Neural crest cell (in vitro differentiated cells): ENCODE results near the gene DNMT3B. TPM values are rescaled to one million over a fixed set of nuclear protein-coding genes. Genes with fewer than 3 reads are reported as not detected.

Source experiments
- DNase-seq: peaks from one replicate; pipeline ENCODE4 v3.0.0; 2021; ENCODE audit warnings: low read depth, mixed read lengths, low spot score
- H3K27ac Mint-ChIP-seq: one replicate; pipeline ENCODE4 v1.8.0; 2021; ENCODE audit warnings: mild to moderate bottlenecking, mixed read lengths; ENCODE audit not compliant: unreplicated experiment
- H3K27me3 Mint-ChIP-seq: 2 replicates; pipeline ENCODE4 v1.8.0; 2021; ENCODE audit warnings: low read depth, mild to moderate bottlenecking, mixed read lengths
- H3K36me3 Mint-ChIP-seq: 2 replicates; pipeline ENCODE4 v1.8.0; 2021; ENCODE audit warnings: low read depth, mild to moderate bottlenecking, mixed read lengths
- H3K4me1 Mint-ChIP-seq: 2 replicates; pipeline ENCODE4 v1.8.0; 2021; ENCODE audit warnings: mixed read lengths
- H3K4me3 Mint-ChIP-seq: one replicate; pipeline ENCODE4 v1.8.0; 2021; ENCODE audit warnings: mild to moderate bottlenecking, mixed read lengths
- H3K9me3 Mint-ChIP-seq: 2 replicates; pipeline ENCODE4 v1.8.0; 2021; ENCODE audit warnings: mixed read lengths
- CTCF ChIP-seq: fragments of 200-600 bp; sonication (generic); conservative IDR thresholded peaks from 2 replicates; pipeline ENCODE4 v1.5.0; 2021; ENCODE audit warnings: antibody characterized with exemption, mild to moderate bottlenecking
- total RNA-seq: library from RNA; stranded (reverse); gene quantifications from 2 replicates; pipeline ENCODE4 v1.2.1, GENCODE V29; 2021

The DNMT3B gene
- total RNA-seq, 1 donor from 2014 or later, result 57.3 TPM

GRCh38 chr20:32777177-32777956 is 15.2 kb downstream of the DNMT3B start:
- peaks cover 68% of the 10 kb centered on the region for H3K4me1 Mint-ChIP-seq
- peak overlapping the region; percentile 88 for H3K27ac Mint-ChIP-seq
- H3K27me3 Mint-ChIP-seq, result no peaks in the 10 kb centered on the region
- H3K4me3 Mint-ChIP-seq, result no peak overlapping the region
- H3K9me3 Mint-ChIP-seq, result no peaks in the 10 kb centered on the region
- H3K36me3 Mint-ChIP-seq, result peaks cover 9% of the 10 kb centered on the region
- TF ChIP-seq CTCF, result no peak
- DNase-seq, result no peak

DNA sequence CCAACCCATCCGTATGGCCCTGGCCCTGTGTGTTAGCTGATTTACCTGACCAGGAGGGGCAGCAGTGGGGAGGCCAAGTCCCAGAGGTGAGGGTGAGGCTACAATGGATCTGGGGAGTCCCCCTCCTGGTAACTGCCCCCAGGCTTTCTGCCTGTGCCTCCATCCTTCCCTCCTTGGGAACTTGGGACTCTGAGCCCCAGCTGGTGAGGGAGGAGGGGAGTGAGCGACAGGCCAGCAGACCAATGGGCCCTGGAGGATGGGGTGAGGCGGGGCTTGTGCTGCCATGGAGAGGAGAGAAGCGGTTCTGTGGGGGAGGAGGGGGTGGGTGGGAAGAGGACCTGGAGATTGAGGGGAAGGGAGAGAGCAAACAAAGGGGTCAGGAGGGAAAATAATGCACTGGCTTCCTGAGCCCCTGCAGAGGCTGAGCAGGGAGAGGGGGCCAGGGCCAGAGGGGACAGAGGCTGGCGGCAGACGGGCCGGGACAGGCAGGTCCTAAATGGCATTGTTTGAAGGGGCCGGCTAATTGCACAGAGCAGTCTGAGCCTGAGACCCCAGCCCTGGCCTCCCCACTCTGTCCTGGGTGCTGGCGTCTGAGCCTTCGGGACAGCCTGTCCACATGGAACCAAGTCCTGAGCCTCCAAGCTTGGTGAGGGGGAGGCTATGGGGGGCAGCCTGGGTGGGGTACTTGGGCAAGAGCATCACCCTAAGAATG is 17.5 kb downstream of the DNMT3B start:
- peak; percentile 98 for DNase-seq
- peaks cover 12% of the 10 kb centered on the region for H3K36me3 Mint-ChIP-seq
- H3K27ac Mint-ChIP-seq, result peak overlapping the region; percentile 92
- H3K4me3 Mint-ChIP-seq, result peak overlapping the region; percentile 83
- H3K4me1 Mint-ChIP-seq, result peaks cover 73% of the 10 kb centered on the region
- TF ChIP-seq CTCF, result no peak
- no peaks in the 10 kb centered on the region for H3K9me3 Mint-ChIP-seq
- H3K27me3 Mint-ChIP-seq, result no peaks in the 10 kb centered on the region

DNA sequence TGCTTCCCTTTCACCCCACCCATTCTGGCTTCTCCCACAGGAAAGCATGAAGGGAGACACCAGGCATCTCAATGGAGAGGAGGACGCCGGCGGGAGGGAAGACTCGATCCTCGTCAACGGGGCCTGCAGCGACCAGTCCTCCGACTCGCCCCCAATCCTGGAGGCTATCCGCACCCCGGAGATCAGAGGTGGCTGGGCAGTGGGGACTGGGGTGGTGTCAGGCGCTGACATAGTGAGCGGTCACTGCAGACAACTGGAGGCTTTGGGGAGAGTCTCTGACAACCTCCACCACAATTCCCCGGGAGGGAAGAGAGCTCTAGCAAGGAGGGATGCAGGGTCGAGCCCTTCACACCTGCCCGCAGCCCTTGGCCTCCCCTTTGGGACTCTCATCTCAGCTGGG is 18.1 kb downstream of the DNMT3B start:
- Mint-ChIP-seq H3K36me3 (peaks cover 15% of the 10 kb centered on the region), H3K27me3 (no peaks in the 10 kb centered on the region), H3K4me1 (peaks cover 70% of the 10 kb centered on the region)

DNA sequence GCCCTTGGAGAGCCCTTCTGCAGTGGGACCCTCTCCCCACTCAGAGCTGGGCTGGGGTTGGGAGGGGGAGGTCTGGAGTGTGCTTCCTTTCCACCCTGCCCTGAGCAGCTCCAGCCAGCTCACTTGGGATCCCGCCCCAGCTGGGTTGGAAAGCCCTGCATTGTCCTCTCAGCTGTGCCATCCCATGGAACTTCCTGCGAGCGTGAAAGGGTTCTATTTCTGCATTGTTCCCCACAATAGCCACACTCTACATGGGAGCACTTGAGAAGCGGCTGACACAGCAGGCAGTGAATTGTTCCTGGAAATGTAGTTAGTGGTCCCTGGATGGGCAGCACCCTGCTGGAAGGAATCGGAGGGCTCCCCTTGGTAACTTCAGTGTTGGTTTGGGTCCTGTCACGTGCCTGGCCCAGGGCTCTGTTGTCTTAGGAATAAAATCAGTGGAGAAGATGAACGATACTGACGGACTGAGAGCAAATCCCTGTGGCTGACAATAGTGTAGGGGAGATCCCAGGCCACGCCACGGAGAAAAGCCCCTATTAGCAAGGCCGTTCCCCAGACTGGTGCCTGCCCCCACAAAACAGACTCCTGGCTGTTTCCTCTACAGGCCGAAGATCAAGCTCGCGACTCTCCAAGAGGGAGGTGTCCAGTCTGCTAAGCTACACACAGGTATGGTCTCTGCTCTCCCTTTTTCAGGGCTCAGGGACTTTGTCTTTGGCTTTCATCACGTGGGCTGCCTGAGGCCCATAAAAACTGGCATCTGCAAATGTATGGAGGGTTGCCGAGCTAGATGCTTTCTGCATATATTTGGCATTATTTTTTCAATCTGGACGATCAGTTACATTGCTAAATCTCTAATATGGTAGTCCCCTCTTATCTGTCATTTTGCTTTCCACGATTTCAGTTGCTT is 18.8 kb downstream of the DNMT3B start:
- DNase-seq, result peak; percentile 41
- peaks cover 15% of the 10 kb centered on the region for H3K36me3 Mint-ChIP-seq

More for the DNA sequence above, 18.1 kb downstream of the DNMT3B start:
- peak overlapping the region; percentile 83 for H3K4me3 Mint-ChIP-seq
- peak overlapping the region; percentile 95 for H3K27ac Mint-ChIP-seq
- no peaks in the 10 kb centered on the region for H3K9me3 Mint-ChIP-seq
- TF ChIP-seq CTCF, result no peak
- no peak for DNase-seq

More for the DNA sequence above, 18.8 kb downstream of the DNMT3B start:
- H3K4me1 Mint-ChIP-seq, result peaks cover 64% of the 10 kb centered on the region
- H3K27me3 Mint-ChIP-seq, result no peaks in the 10 kb centered on the region
- peak overlapping the region; percentile 95 for H3K27ac Mint-ChIP-seq
- H3K4me3 Mint-ChIP-seq, result peak overlapping the region; percentile 83
- no peaks in the 10 kb centered on the region for H3K9me3 Mint-ChIP-seq
- no peak for TF ChIP-seq CTCF
